Endothelial cell of umbilical vein (primary cell): ENCODE measurements around the gene ATP13A2. TPM values are rescaled to one million over a fixed set of nuclear protein-coding genes. Genes with fewer than 3 reads are reported as not detected.
A peak's percentile ranks its signal among the peaks of the same experiment; 100 is the strongest.

Source experiments
- BruUV-seq: library from RNA; stranded (reverse); fragments of 400-500 nt; replicated peaks from 2 replicates; lab custom pipeline; 2021; lab: Mats Ljungman, UMichigan
- CTCF ChIA-PET: fragments of 300-600, 350-600 bp; sonication (Branson Sonifier 250); formaldehyde crosslinking; loops from one replicate; lab custom pipeline; 2021; ENCODE audit warnings: antibody characterized with exemption, inconsistent platforms; lab: Charles Lee
- POLR2A ChIA-PET: fragments of 300-600, 350-600 bp; sonication (Branson Sonifier 250); formaldehyde crosslinking; loops from one replicate; lab custom pipeline; 2021; ENCODE audit warnings: antibody characterized with exemption, inconsistent platforms; lab: Charles Lee
- DNase-seq: peaks from one replicate; pipeline ENCODE4 v3.0.0-alpha.2; 2011; ENCODE audit warnings: low read depth, low spot score
- FAIRE-seq: peaks from 2 replicates; lab custom pipeline; 2011; peaks lifted over from hg19 to GRCh38; lab: Jason Lieb, UNC
- H2AFZ ChIP-seq: 2 replicates; pipeline ENCODE4 v1.6.0; 2012; ENCODE audit warnings: low read depth, low read length, control low read depth, inconsistent platforms
- H3K27ac ChIP-seq: 2 replicates; pipeline ENCODE4 v1.5.1; 2011; ENCODE audit warnings: low read depth, mild to moderate bottlenecking, control low read depth, low read length, moderate library complexity; ENCODE audit not compliant: insufficient read depth
- H3K27me3 ChIP-seq, 2 experiments: 2 replicates each; pipeline versions ENCODE4 v1.6.0 to v1.6.1; 2011; ENCODE audit warnings: low read length in 2 of 2, mixed read lengths in 1 of 2; ENCODE audit not compliant: control insufficient read depth in 2 of 2, insufficient read depth in 2 of 2
- H3K36me3 ChIP-seq, 2 experiments: 2 replicates in 1 of 2; 3 replicates in 1 of 2; pipeline ENCODE4 v1.5.1; 2011; ENCODE audit warnings: low read length in 2 of 2, mild to moderate bottlenecking in 1 of 2, moderate library complexity in 1 of 2; ENCODE audit not compliant: control insufficient read depth in 2 of 2, insufficient read depth in 2 of 2; ENCODE audit errors: extremely low read depth in 1 of 2
- H3K4me1 ChIP-seq: 3 replicates; pipeline ENCODE4 v1.5.1; 2011; ENCODE audit warnings: mild to moderate bottlenecking, low read length; ENCODE audit not compliant: control insufficient read depth, insufficient read depth; ENCODE audit errors: extremely low read depth
- H3K4me2 ChIP-seq: 2 replicates; pipeline ENCODE4 v1.6.1; 2011; ENCODE audit warnings: low read length, control low read depth, mixed read lengths; ENCODE audit not compliant: insufficient read depth
- H3K4me3 ChIP-seq, 3 experiments: fragments of 200-600 bp in 1 of 3; sonication (generic), shearing (Covaris generic) in 1 of 3; replicated peaks in 1 of 3; 2 replicates each; pipeline ENCODE4 v1.5.1; 2011 to 2016; ENCODE audit warnings: control low read depth in 3 of 3, low read length in 3 of 3, mild to moderate bottlenecking in 2 of 3, inconsistent platforms in 1 of 3, low read depth in 1 of 3, moderate library complexity in 1 of 3; ENCODE audit not compliant: insufficient read depth in 1 of 3
- H3K79me2 ChIP-seq: 2 replicates; pipeline ENCODE4 v1.6.0; 2012; ENCODE audit warnings: low read length, inconsistent platforms; ENCODE audit not compliant: control insufficient read depth, insufficient read depth
- H3K9ac ChIP-seq: replicated peaks from 2 replicates; pipeline ENCODE3; 2011; ENCODE audit warnings: low read length, control low read depth; ENCODE audit not compliant: insufficient read depth; ENCODE audit errors: extremely low read depth
- H3K9me1 ChIP-seq: replicated peaks from 3 replicates; pipeline ENCODE4 v1.6.0; 2011; ENCODE audit warnings: mild to moderate bottlenecking, low read length; ENCODE audit not compliant: control insufficient read depth, insufficient read depth; ENCODE audit errors: extremely low read depth
- H3K9me3 ChIP-seq: replicated peaks from 2 replicates; pipeline ENCODE4 v1.5.1; 2012; ENCODE audit warnings: low read length, inconsistent platforms; ENCODE audit not compliant: control insufficient read depth, insufficient read depth
- H4K20me1 ChIP-seq: replicated peaks from 2 replicates; pipeline ENCODE3; 2011; ENCODE audit warnings: mild to moderate bottlenecking, low read length; ENCODE audit not compliant: control insufficient read depth, insufficient read depth; ENCODE audit errors: extremely low read depth
- EZH2 ChIP-seq: IDR thresholded peaks from 2 replicates; pipeline ENCODE4 v1.6.1; 2012; ENCODE audit warnings: borderline replicate concordance, low read depth, mild to moderate bottlenecking, moderate library complexity, low read length, inconsistent platforms; ENCODE audit not compliant: severe bottlenecking
- FOS ChIP-seq: IDR thresholded peaks from 2 replicates; pipeline ENCODE4 v1.6.1; 2011; ENCODE audit warnings: mild to moderate bottlenecking, low read length, moderate library complexity, borderline replicate concordance; ENCODE audit not compliant: insufficient read depth
- MYC ChIP-seq: IDR thresholded peaks from one replicate; pipeline ENCODE4 v1.6.1; 2011; ENCODE audit warnings: mild to moderate bottlenecking, low read depth, low read length
- POLR2A ChIP-seq: IDR thresholded peaks from 2 replicates; pipeline ENCODE4 v1.6.1; 2012; ENCODE audit warnings: low read depth, mild to moderate bottlenecking, control low read depth, low read length
- POLR2AphosphoS5 ChIP-seq: IDR thresholded peaks from 2 replicates; pipeline ENCODE4 v1.6.1; 2012; ENCODE audit warnings: low read depth, mild to moderate bottlenecking, control low read depth, low read length, moderate library complexity; ENCODE audit not compliant: insufficient read depth
- dilution Hi-C: fragments of 300-500 bp; cut with MboI; formaldehyde crosslinking; loops from one replicate; pipeline ENCODE4 v1.15.0; 2019; ENCODE audit warnings: low sequenced_read_pairs; ENCODE audit not compliant: extremely low pct_ligation_motif_present
- intact Hi-C: fragments of 100-400 bp; cut with micrococcal nuclease; formaldehyde crosslinking; loops from one replicate; pipeline ENCODE4 v1.10.0; 2022
- polyA plus RNA-seq, 4 experiments: library from polyadenylated mRNA; depleted of rRNA in 3 of 4; stranded (reverse) in 3 of 4; unstranded in 1 of 4; fragments of >200 nt; gene quantifications; 2 replicates each; pipeline versions ENCODE4 v1.2.1 to v1.2.3, GENCODE V29; 2011 to 2012; ENCODE audit warnings: missing spikeins in 1 of 4
- total RNA-seq: library from RNA; stranded (reverse); gene quantifications from 2 replicates; pipeline ENCODE4 v1.2.3, GENCODE V29; 2021
- TF ChIP-seq, protein P1 (sequence below), 2 donors: IDR thresholded peaks; 1 replicate in 1 of 2; 2 replicates in 1 of 2; pipeline ENCODE4 v1.5.1; 2011; ENCODE audit warnings: low read length in 2 of 2, mild to moderate bottlenecking in 2 of 2, moderate library complexity in 2 of 2, control low read depth in 1 of 2, inconsistent platforms in 1 of 2, low read depth in 1 of 2; ENCODE audit not compliant: insufficient read depth in 1 of 2; ENCODE audit errors: extremely low read depth in 1 of 2

ATP13A2 gene
- total and polyA plus RNA-seq, 2 donors (not counting 3 experiments of a cell fraction or from before 2014, with no cell fraction given): 44.9 to 60.6 TPM

DNA sequence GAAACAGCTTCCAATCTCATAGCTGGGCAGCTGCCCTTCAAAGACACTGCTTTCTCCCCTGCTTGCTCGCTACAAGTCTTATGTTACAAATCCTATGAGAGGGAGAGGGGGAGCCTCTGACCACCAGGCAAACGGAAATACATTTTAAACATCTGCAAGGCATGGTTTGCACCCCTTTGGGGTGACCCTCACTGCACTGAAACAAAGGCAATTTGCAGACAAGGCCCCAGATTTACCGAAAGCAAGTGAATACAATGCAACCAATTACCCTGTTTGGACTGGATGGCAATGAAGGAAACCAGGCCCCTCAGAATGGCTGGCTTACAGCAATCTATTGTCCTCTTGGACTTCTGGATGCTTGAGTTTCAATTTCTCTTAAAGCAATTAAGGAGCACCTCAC lies 11.8 kb upstream of the ATP13A2 start:
- Histone ChIP-seq H3K9me1 (no peaks in the 10 kb centered on the region), H3K9me3 (no peaks in the 10 kb centered on the region), H3K27me3 (no peaks in the 10 kb centered on the region), H3K4me1 (no peaks in the 10 kb centered on the region), H4K20me1 (no peaks in the 10 kb centered on the region), H3K27ac (no peak overlapping the region), H2AFZ (no peak overlapping the region), H3K4me3 (no peak overlapping the region), H3K4me2 (no peak overlapping the region), H3K36me3 (peaks cover 28 to 48% of the 10 kb centered on the region in 2 experiments), H3K9ac (no peak overlapping the region), H3K79me2 (no peaks in the 10 kb centered on the region)
- TF ChIP-seq POLR2AphosphoS5 (no peak), MYC (no peak), EZH2 (no peak)
- TF ChIP-seq, protein P1, sequence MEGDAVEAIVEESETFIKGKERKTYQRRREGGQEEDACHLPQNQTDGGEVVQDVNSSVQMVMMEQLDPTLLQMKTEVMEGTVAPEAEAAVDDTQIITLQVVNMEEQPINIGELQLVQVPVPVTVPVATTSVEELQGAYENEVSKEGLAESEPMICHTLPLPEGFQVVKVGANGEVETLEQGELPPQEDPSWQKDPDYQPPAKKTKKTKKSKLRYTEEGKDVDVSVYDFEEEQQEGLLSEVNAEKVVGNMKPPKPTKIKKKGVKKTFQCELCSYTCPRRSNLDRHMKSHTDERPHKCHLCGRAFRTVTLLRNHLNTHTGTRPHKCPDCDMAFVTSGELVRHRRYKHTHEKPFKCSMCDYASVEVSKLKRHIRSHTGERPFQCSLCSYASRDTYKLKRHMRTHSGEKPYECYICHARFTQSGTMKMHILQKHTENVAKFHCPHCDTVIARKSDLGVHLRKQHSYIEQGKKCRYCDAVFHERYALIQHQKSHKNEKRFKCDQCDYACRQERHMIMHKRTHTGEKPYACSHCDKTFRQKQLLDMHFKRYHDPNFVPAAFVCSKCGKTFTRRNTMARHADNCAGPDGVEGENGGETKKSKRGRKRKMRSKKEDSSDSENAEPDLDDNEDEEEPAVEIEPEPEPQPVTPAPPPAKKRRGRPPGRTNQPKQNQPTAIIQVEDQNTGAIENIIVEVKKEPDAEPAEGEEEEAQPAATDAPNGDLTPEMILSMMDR (IDR thresholded peaks at IDR 0.05; ENCODE audit: extremely low read depth in 1 of 2, insufficient read depth in 1 of 2, low read depth in 1 of 2, low read length in 2 of 2): peak in 1 of 2 donors; percentile 2
- no peak for DNase-seq
- dilution Hi-C loops (no loop called here), intact Hi-C loops (no loop called here)
- no TSS peak for BruUV-seq
- ChIA-PET POLR2A (no interaction called here), CTCF (interaction anchor here (1.4 kb wide), 1 partner anchor 25 kb away, joined by 3 read pairs; no protein-coding TSS in a partner anchor)
- no peak for FAIRE-seq

DNA sequence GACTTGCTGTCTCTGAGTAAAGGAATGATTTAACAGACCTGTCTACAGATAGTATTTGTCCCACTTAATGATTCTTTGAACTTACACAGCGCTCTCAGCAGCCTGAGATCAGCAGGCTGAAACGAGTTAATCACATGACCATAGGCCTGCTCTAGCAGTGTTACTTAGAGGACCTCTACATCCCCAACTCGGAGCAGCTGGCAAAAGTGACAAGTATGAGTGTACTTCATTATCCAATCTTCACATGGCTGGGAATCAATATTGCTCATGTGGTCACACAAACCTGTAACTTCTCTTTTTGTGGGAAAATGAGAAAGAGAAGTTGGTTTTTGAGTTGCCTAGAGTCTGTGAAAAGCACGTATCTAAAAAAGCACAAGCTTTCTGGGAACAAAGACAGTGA lies 11.4 kb upstream of the ATP13A2 start:
- H3K27ac ChIP-seq: no peak overlapping the region
- H3K4me3 ChIP-seq: no peak overlapping the region
- no peaks in the 10 kb centered on the region for H3K4me1 ChIP-seq
- no peaks in the 10 kb centered on the region for H3K9me1 ChIP-seq
- H3K9ac ChIP-seq: no peak overlapping the region
- H2AFZ ChIP-seq: no peak overlapping the region
- H3K36me3 ChIP-seq: peaks cover 25 to 48% of the 10 kb centered on the region in 2 experiments
- DNase-seq: no peak
- intact Hi-C loops: no loop called here
- no peaks in the 10 kb centered on the region for H3K9me3 ChIP-seq
- ChIA-PET POLR2A (no interaction called here), CTCF (interaction anchor here (0.9 to 1.4 kb wide), 3 partner anchors 25 to 71 kb away, joined by 3 read pairs; no protein-coding TSS in a partner anchor)
- FAIRE-seq: no peak
- dilution Hi-C loops: no loop called here
- H3K27me3 ChIP-seq: no peaks in the 10 kb centered on the region
- no peaks in the 10 kb centered on the region for H3K79me2 ChIP-seq
- TF ChIP-seq FOS (no peak), POLR2A (no peak), MYC (no peak), POLR2AphosphoS5 (no peak), EZH2 (no peak)
- BruUV-seq: no TSS peak
- H3K4me2 ChIP-seq: no peak overlapping the region
- H4K20me1 ChIP-seq: no peaks in the 10 kb centered on the region
